ENCODE results near the gene CAMK1D. TPM values are rescaled to one million over a fixed set of nuclear protein-coding genes. Genes with fewer than 3 reads are reported as not detected.

CAMK1D gene
- total and polyA plus RNA-seq, 4 experiments from 2014 or later = 5.2 to 22.2 (median 19.4) TPM

Small RNAs within 50 kb of the gene (microRNA-seq; reads per million reads assigned to microRNA genes)
- gene MIR4480 (ENCODE audit: borderline microRNAs expressed, borderline number of aligned reads, borderline replicate concordance) = not detected
- not detected for gene MIR4481 (ENCODE audit: borderline microRNAs expressed, borderline number of aligned reads, borderline replicate concordance)
- gene MIR548Q (ENCODE audit: borderline microRNAs expressed, borderline number of aligned reads, borderline replicate concordance) = not detected

Other genes with a start within 250 kb of the CAMK1D start
- gene SEC61A2, start 219.9 kb upstream of the CAMK1D start, total RNA-seq = 10 to 100 TPM; 12.2 to 13.4 TPM
- gene SEC61A2, start 219.9 kb upstream of the CAMK1D start, polyA plus RNA-seq = 1 to 10 TPM; 1.0 to 2.0 TPM
- 10 to 100 TPM; 55.6 to 61.2 TPM for gene NUDT5, start 153.7 kb upstream of the CAMK1D start, total RNA-seq
- 10 to 100 TPM; 55.6 to 69.4 TPM for gene NUDT5, start 153.7 kb upstream of the CAMK1D start, polyA plus RNA-seq
- gene CDC123, start 153.4 kb upstream of the CAMK1D start, total RNA-seq = 10 to 100 TPM; 40.7 to 41.8 TPM
- 100 to 1,000 TPM; 101 to 124 TPM for gene CDC123, start 153.4 kb upstream of the CAMK1D start, polyA plus RNA-seq